Hematopoietic multipotent progenitor cell treated with erythropoietin and hydrocortisone succinate and interleukin-3 and kit ligand, for 6 days (in vitro differentiated cells): Measurements from ENCODE around the gene FOXN3.
"Not testable (repeated sequence)": the region's sequence is repeated elsewhere in the genome, so short reads cannot be mapped to it uniquely, and the experiment has no call there.

ENCODE experiments used
- DNase-seq: peaks from one replicate; pipeline ENCODE4 v3.0.0-alpha.2; 2015

The FOXN3 gene

GRCh38 chr14:89111766-89112543 is 305.1 kb downstream of the FOXN3 start:
- DNase-seq = not testable (repeated sequence)

GRCh38 chr14:89111232-89111631 is 305.8 kb downstream of the FOXN3 start:
- not testable (repeated sequence) for DNase-seq

- no peak for DNase-seq
Measured at GRCh38 chr14:89110110-89110509, 306.9 kb downstream of the FOXN3 start.

GRCh38 chr14:89108608-89109007 is 308.4 kb downstream of the FOXN3 start:
- DNase-seq = no peak

- DNase-seq = no peak
Measured at GRCh38 chr14:89107626-89108025, 309.4 kb downstream of the FOXN3 start.
